H54 (cell line): ENCODE measurements around the gene OLIG1.

Experiments used
- DNase-seq: peaks from one replicate; pipeline ENCODE4 v3.0.0; 2011; ENCODE audit warnings: low spot score, mixed read lengths; ENCODE audit not compliant: insufficient read length
- FAIRE-seq: peaks from 3 replicates; lab custom pipeline; 2011; peaks lifted over from hg19 to GRCh38; lab: Jason Lieb, UNC
- POLR2A ChIP-seq: IDR thresholded peaks from 2 replicates; pipeline ENCODE4 v1.6.1; 2011; ENCODE audit warnings: low read depth, mild to moderate bottlenecking, low read length

The OLIG1 gene, protein sequence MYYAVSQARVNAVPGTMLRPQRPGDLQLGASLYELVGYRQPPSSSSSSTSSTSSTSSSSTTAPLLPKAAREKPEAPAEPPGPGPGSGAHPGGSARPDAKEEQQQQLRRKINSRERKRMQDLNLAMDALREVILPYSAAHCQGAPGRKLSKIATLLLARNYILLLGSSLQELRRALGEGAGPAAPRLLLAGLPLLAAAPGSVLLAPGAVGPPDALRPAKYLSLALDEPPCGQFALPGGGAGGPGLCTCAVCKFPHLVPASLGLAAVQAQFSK

DNA sequence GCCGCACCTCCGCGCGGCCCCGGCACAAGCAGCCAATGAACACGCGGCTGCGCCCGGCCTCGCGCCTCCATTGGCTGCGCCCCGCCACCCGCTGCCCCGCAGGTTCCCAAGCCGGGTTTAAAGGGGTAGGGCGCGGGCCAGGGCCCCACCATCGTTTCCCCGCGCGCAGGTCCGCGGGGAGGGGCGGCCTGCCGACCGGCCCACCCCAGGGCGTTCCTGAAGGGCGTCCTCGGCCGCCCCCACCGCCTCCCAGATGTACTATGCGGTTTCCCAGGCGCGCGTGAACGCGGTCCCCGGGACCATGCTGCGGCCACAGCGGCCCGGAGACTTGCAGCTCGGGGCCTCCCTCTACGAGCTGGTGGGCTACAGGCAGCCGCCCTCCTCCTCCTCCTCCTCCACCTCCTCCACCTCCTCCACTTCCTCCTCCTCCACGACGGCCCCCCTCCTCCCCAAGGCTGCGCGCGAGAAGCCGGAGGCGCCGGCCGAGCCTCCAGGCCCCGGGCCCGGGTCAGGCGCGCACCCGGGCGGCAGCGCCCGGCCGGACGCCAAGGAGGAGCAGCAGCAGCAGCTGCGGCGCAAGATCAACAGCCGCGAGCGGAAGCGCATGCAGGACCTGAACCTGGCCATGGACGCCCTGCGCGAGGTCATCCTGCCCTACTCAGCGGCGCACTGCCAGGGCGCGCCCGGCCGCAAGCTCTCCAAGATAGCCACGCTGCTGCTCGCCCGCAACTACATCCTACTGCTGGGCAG is at the start of gene OLIG1:
Gene OLIG1 (plus strand): TSS at position 148 of the 750 bp plus-strand sequence. CDS start 106 bp downstream, at position 254.
- FAIRE-seq (no peak), DNase-seq (no peak)
- no peak for TF ChIP-seq POLR2A

DNA sequence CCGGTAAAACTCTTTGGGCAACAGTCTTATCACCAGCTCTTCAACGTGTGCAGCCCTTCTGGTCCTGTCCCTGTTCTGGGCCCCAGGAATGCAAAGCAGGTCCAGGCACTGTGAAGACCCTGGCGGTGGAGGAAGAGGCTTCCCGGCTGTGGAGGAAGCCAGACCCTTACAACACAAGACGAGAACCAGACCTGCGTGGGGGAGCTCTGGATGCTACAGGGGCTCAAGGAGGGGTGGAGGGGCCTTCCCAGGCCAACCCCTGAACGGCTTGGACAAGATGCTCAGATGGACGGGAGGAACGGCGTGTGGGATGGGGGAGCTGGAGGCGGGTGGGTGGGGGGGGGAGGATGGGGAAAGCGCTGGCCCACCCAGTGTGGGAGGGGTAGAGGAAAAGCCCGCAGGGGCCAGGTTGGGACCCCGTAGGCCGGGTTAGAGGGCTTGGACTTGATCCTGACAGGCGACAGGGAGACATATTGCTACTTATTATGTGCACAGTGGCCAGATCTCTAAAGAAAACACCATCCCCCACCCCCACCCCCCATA is 49.3 kb upstream of the OLIG1 start:
- FAIRE-seq (no peak), DNase-seq (no peak)
- no peak for TF ChIP-seq POLR2A

DNA sequence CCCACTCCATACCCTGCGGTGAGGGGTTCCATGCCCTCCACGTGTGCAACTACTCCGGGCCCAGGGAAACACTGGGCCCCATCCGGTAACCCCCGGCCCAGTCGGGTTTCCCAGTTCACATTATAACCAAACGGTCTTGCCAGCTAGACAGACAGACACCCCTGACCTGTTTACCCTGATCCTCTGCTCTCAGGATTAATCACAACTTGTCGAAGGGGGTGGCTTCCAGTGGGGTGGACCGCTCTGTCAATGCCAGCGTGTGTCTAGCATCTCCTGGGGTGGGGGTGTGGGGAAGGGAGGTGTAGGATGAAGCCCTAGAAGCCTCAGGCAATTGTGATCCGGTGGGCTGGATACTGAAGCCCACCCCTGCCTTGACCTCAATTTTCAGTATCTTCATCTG is 48.8 kb upstream of the OLIG1 start:
- no peak for DNase-seq
- FAIRE-seq: no peak
- no peak for TF ChIP-seq POLR2A

DNA sequence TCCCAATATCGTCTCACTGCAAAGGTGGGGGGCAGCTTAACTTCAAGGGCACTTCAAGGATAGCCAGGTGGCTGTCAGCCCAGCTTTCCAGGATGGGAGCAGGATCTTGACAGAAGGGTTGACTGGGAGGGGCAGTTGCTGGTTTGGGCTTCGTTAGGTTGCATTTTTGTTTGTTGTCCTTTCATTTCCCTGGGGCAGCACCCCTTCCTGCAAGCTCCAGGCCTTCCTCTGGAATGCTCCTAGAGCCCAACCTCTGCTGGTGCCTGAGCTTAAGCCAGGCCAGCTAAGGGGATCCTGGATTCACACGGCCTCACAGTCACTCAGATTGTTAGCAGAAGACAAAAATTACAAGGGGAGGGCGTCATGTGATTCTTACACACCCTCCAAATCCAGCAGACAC is 48.3 kb upstream of the OLIG1 start:
- no peak for FAIRE-seq

DNA sequence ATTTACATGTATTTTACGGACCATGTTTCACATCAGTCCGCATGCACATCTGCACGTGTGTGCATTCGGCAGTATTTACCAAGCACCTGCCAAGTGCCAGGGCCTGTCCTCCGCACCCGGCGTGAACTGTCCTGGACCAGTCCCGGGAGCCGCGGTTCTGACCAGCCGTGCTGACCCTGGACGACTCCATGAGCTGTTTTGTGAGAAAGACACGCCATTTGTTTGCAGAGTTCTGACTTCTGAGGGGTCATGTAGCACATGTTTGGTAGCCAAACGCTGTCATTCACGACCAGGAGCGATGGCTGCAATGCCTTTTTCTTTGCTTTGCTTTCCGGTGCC is 47.5 kb upstream of the OLIG1 start:
- TF ChIP-seq POLR2A: no peak
- FAIRE-seq: no peak

More for the DNA sequence above, 48.3 kb upstream of the OLIG1 start:
- DNase-seq: no peak
- no peak for TF ChIP-seq POLR2A

DNA sequence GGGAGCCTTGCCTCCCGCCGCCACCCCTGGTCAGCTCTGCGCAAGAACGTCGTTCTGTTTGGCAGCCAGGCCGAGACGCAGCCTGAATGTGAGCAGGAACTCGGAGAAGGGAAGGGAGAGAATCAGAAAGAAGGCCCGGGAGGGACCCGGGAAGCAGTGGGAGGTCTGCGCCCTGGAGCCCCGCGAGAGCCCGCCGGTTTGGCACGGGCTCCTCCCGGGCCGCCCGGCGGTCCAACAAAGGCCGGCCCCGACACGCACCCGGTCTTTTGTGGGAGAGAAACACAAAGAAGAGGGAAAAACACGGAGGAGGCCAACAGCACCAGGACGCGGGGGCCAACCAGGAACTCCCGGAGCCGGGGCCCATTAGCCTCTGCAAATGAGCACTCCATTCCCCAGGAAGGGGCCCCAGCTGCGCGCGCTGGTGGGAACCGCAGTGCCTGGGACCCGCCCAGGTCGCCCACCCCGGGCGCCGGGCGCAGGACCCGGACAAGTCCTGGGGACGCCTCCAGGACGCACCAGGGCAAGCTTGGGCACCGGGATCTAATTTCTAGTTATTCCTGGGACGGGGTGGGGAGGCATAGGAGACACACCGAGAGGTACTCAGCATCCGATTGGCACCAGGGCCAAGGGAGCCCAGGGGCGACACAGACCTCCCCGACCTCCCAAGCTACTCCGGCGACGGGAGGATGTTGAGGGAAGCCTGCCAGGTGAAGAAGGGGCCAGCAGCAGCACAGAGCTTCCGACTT is 46.9 kb upstream of the OLIG1 start:
- FAIRE-seq: no peak
- no peak for DNase-seq
- TF ChIP-seq POLR2A: no peak

More for the DNA sequence above, 47.5 kb upstream of the OLIG1 start:
- no peak for DNase-seq

DNA sequence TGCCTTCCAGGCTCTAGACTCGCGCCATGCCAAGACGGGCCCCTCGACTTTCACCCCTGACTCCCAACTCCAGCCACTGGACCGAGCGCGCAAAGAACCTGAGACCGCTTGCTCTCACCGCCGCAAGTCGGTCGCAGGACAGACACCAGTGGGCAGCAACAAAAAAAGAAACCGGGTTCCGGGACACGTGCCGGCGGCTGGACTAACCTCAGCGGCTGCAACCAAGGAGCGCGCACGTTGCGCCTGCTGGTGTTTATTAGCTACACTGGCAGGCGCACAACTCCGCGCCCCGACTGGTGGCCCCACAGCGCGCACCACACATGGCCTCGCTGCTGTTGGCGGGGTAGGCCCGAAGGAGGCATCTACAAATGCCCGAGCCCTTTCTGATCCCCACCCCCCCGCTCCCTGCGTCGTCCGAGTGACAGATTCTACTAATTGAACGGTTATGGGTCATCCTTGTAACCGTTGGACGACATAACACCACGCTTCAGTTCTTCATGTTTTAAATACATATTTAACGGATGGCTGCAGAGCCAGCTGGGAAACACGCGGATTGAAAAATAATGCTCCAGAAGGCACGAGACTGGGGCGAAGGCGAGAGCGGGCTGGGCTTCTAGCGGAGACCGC is 46.3 kb upstream of the OLIG1 start:
- FAIRE-seq (no peak), DNase-seq (no peak)
- no peak for TF ChIP-seq POLR2A

DNA sequence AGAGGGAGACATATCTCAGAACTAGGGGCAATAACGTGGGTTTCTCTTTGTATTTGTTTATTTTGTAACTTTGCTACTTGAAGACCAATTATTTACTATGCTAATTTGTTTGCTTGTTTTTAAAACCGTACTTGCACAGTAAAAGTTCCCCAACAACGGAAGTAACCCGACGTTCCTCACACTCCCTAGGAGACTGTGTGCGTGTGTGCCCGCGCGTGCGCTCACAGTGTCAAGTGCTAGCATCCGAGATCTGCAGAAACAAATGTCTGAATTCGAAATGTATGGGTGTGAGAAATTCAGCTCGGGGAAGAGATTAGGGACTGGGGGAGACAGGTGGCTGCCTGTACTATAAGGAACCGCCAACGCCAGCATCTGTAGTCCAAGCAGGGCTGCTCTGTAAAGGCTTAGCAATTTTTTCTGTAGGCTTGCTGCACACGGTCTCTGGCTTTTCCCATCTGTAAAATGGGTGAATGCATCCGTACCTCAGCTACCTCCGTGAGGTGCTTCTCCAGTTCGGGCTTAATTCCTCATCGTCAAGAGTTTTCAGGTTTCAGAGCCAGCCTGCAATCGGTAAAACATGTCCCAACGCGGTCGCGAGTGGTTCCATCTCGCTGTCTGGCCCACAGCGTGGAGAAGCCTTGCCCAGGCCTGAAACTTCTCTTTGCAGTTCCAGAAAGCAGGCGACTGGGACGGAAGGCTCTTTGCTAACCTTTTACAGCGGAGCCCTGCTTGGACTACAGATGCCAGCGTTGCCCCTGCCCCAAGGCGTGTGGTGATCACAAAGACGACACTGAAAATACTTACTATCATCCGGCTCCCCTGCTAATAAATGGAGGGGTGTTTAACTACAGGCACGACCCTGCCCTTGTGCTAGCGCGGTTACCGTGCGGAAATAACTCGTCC is 45.5 kb upstream of the OLIG1 start:
- TF ChIP-seq POLR2A: no peak
- FAIRE-seq: no peak
- no peak for DNase-seq

DNA sequence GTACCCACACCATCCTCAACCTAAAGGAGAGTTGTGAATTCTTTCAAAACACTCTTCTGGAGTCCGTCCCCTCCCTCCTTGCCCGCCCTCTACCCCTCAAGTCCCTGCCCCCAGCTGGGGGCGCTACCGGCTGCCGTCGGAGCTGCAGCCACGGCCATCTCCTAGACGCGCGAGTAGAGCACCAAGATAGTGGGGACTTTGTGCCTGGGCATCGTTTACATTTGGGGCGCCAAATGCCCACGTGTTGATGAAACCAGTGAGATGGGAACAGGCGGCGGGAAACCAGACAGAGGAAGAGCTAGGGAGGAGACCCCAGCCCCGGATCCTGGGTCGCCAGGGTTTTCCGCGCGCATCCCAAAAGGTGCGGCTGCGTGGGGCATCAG is 44.8 kb upstream of the OLIG1 start:
- DNase-seq (no peak), FAIRE-seq (no peak)
- no peak for TF ChIP-seq POLR2A

DNA sequence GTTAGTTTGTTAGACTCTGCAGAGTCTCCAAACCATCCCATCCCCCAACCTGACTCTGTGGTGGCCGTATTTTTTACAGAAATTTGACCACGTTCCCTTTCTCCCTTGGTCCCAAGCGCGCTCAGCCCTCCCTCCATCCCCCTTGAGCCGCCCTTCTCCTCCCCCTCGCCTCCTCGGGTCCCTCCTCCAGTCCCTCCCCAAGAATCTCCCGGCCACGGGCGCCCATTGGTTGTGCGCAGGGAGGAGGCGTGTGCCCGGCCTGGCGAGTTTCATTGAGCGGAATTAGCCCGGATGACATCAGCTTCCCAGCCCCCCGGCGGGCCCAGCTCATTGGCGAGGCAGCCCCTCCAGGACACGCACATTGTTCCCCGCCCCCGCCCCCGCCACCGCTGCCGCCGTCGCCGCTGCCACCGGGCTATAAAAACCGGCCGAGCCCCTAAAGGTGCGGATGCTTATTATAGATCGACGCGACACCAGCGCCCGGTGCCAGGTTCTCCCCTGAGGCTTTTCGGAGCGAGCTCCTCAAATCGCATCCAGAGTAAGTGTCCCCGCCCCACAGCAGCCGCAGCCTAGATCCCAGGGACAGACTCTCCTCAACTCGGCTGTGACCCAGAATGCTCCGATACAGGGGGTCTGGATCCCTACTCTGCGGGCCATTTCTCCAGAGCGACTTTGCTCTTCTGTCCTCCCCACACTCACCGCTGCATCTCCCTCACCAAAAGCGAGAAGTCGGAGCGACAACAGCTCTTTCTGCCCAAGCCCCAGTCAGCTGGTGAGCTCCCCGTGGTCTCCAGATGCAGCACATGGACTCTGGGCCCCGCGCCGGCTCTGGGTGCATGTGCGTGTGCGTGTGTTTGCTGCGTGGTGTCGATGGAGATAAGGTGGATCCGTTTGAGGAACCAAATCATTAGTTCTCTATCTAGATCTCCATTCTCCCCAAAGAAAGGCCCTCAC is 44.2 kb upstream of the OLIG1 start, which contains the start of gene OLIG2:
Gene OLIG2 (plus strand): TSS at position 447 of the 954 bp plus-strand sequence. CDS start 928 bp downstream, outside the sequence.
- no peak for FAIRE-seq
- no peak for TF ChIP-seq POLR2A
- DNase-seq: peak; percentile 95

DNA sequence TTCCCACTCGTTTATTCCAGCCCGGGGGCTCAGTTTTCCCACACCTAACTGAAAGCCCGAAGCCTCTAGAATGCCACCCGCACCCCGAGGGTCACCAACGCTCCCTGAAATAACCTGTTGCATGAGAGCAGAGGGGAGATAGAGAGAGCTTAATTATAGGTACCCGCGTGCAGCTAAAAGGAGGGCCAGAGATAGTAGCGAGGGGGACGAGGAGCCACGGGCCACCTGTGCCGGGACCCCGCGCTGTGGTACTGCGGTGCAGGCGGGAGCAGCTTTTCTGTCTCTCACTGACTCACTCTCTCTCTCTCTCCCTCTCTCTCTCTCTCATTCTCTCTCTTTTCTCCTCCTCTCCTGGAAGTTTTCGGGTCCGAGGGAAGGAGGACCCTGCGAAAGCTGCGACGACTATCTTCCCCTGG is 43.5 kb upstream of the OLIG1 start:
- FAIRE-seq (no peak), DNase-seq (no peak)
- no peak for TF ChIP-seq POLR2A
